Lung (tissue), 12 donors: ENCODE measurements around the gene FGB. TPM values are rescaled to one million over a fixed set of nuclear protein-coding genes. Genes with fewer than 3 reads are reported as not detected.

Experiments used
- ATAC-seq: fragments of 200-7000 bp; cut with Tn5 transposase; one replicate; pipeline ENCODE4 v1.9.1; 2020; ENCODE audit warnings: moderate number of reproducible peaks; ENCODE audit not compliant: insufficient read depth, low FRiP score
- DNase-seq, 3 donors: peaks; one replicate each; pipeline ENCODE4 v3.0.0-alpha.2; 2013 to 2017
- H3K27ac ChIP-seq, 2 donors: one replicate each; pipeline ENCODE4 v1.5.1; 2013; ENCODE audit warnings: mild to moderate bottlenecking in 2 of 2, moderate library complexity in 2 of 2, control low read depth in 1 of 2, inconsistent platforms in 1 of 2, low read depth in 1 of 2, low read length in 1 of 2
- H3K27me3 ChIP-seq, 3 donors: one replicate each; pipeline ENCODE4 v1.5.1; 2013; ENCODE audit warnings: low read length in 2 of 3; ENCODE audit not compliant: control insufficient read depth in 3 of 3, insufficient read depth in 3 of 3
- H3K36me3 ChIP-seq, 4 donors: one replicate each; pipeline ENCODE4 v1.5.1; 2013; ENCODE audit warnings: low read length in 4 of 4, mild to moderate bottlenecking in 1 of 4, moderate library complexity in 1 of 4; ENCODE audit not compliant: control insufficient read depth in 4 of 4, insufficient read depth in 4 of 4
- H3K4me1 ChIP-seq, 5 donors: one replicate each; pipeline ENCODE4 v1.5.1; 2013; ENCODE audit warnings: low read length in 5 of 5, mild to moderate bottlenecking in 2 of 5, moderate library complexity in 1 of 5; ENCODE audit not compliant: control insufficient read depth in 5 of 5, insufficient read depth in 5 of 5
- H3K4me3 ChIP-seq: one replicate; pipeline ENCODE4 v1.5.1; 2013; ENCODE audit warnings: mild to moderate bottlenecking, control low read depth, moderate library complexity
- H3K9ac ChIP-seq, 2 donors: one replicate each; pipeline ENCODE4 v1.5.1; 2013; ENCODE audit warnings: low read length in 2 of 2, control low read depth in 1 of 2; ENCODE audit not compliant: insufficient read depth in 1 of 2
- H3K9me3 ChIP-seq, 4 donors: one replicate each; pipeline ENCODE4 v1.5.1; 2013; ENCODE audit warnings: low read length in 3 of 4, mild to moderate bottlenecking in 1 of 4, moderate library complexity in 1 of 4; ENCODE audit not compliant: control insufficient read depth in 4 of 4, insufficient read depth in 3 of 4
- WGBS, 2 donors: extraction: QIAGEN DNeasy Blood & Tissue Kit; methylation state at CpG; one replicate each; pipeline ENCODE4 v1.1.7; 2013; 5-methylcytosine and 5-hydroxymethylcytosine counted together
- polyA plus RNA-seq, 2 donors: library from polyadenylated mRNA; stranded (reverse); fragments of 200-250 nt; gene quantifications; one replicate each; pipeline ENCODE4 v1.2.1, GENCODE V29; 2013
- total RNA-seq, 2 donors: library from RNA; depleted of rRNA in 1 of 2; stranded (reverse); fragments of >200 nt in 1 of 2; gene quantifications; one replicate each; pipeline ENCODE4 v1.2.1, GENCODE V29; 2014 to 2021
- TF ChIP-seq, protein P1 (sequence below): IDR thresholded peaks from 2 replicates; pipeline ENCODE4 v1.5.1; 2012; ENCODE audit warnings: mild to moderate bottlenecking; ENCODE audit errors: control extremely low read depth, extremely low read depth
- donor health status: control.
- donor health status: control.
- donor health status: Bipolar disorder and iron deficiency.
- donor health status: healthy.
- donor health status: DM: yes; HTN: yes; CAD: no.

FGB gene
- total and polyA plus RNA-seq, 4 donors, result 0.28 to 1.8 (median 0.34) TPM

DNA sequence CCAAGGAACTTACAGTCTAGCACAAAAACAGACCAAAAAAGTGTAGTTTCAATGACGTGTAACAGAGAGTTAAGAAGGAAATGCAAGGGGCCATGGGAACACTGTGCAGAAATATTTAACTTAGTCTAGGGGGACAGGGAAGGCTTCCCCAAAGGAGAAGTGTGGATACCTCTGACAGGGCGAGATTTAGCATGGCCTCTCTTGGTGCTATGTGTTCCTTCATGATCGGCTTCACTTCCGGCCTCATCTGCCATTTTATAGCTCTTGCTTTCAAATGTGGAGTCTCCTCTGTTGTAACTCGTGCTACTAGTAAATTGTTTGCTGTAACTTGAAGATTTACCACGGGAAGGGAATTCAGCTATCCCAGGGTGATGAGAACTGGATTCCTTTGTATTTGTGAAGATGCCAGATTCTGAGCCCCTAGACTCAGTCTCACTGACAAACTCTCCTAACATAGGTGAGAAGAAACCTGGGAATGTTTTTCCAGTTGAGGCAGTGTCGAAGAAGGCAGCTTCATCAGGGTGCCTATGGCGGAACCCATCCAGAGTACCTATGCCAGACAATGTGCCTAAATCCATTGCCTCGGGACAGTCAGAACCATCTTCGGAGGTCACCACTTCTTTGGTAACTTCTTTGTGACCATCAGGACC lies 22.7 kb downstream of the FGB start:
- Histone ChIP-seq H3K4me1 (no peaks in the 10 kb centered on the region), H3K4me3 (no peak overlapping the region), H3K9ac (no peak overlapping the region), H3K27me3 (peaks cover 0 to 4% (median 0%) of the 10 kb centered on the region in 3 donors), H3K9me3 (no peaks in the 10 kb centered on the region), H3K36me3 (no peaks in the 10 kb centered on the region), H3K27ac (no peak overlapping the region)
- ATAC-seq (no peak), DNase-seq (no peak)
- TF ChIP-seq, protein P1, sequence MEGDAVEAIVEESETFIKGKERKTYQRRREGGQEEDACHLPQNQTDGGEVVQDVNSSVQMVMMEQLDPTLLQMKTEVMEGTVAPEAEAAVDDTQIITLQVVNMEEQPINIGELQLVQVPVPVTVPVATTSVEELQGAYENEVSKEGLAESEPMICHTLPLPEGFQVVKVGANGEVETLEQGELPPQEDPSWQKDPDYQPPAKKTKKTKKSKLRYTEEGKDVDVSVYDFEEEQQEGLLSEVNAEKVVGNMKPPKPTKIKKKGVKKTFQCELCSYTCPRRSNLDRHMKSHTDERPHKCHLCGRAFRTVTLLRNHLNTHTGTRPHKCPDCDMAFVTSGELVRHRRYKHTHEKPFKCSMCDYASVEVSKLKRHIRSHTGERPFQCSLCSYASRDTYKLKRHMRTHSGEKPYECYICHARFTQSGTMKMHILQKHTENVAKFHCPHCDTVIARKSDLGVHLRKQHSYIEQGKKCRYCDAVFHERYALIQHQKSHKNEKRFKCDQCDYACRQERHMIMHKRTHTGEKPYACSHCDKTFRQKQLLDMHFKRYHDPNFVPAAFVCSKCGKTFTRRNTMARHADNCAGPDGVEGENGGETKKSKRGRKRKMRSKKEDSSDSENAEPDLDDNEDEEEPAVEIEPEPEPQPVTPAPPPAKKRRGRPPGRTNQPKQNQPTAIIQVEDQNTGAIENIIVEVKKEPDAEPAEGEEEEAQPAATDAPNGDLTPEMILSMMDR, result no peak
- 90 to 96% methylated on average over 10 of the region's 10 CpGs for WGBS, 2 donors

DNA sequence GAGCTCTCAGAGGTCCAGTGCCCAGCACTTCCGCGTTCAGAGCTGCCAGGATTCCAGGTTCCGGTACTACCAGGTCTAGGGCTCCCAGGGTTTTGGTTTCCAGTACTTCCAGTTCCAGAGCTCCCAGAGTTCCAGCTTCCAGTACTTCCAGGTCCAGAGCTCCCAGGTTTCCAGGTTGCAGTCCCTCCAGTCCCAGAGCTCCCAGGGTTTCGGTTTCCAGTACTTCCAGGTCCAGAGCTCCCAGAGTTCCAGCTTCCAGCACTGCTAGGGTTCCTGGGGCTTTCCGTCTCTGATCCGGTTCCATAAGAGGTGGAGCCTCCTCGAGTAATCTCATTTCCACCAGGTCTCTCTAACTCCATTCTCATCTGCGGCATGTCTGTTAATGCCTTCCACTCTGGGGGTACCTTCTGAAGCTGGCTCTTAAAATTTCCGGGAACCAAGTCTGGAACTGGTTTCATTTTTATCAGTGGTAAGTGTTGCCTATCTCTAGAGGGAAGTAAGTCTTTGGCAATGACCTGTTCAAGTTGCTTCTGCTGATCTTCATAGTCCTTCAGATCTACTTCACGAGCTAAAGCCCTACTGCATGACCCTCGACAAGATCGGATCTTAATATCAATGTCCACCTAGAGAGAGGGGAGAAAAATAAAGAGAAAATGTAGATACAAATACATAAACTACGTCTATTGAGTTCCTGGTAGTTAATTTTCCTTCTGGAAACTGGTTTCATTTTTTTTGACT lies 23.7 kb downstream of the FGB start:
- no peak overlapping the region for H3K9ac ChIP-seq
- H3K36me3 ChIP-seq, result no peaks in the 10 kb centered on the region
- WGBS, 2 donors, result 92 to 96% methylated on average over 13 of the region's 13 CpGs

DNA sequence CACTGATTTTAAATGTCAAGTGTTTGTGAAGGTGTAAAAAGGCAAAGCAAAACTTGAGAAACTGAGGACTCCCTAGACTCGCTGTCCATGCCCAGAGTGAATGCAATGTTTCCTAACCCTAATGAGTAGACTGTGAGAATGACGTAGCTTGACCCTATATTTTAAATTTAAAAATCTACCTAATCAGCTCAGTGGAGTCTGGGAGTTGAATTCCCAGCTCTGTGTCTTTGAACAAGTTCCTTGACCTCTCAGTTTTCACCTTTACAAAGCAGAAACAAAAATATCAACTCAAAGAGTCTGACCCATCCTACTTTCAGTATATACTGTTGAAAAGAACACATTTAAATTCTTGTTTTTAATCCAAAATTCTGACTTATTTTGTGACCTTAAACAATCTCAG lies 25.4 kb downstream of the FGB start:
- no peak for ATAC-seq
- Histone ChIP-seq H3K4me1 (no peaks in the 10 kb centered on the region), H3K9ac (no peak overlapping the region), H3K9me3 (no peaks in the 10 kb centered on the region), H3K36me3 (no peaks in the 10 kb centered on the region), H3K27ac (no peak overlapping the region), H3K27me3 (peaks cover 0 to 4% (median 0%) of the 10 kb centered on the region in 3 donors), H3K4me3 (no peak overlapping the region)
- TF ChIP-seq, protein P1, result no peak
- 88 to 91% methylated on average over 2 of the region's 2 CpGs for WGBS, 2 donors
- no peak for DNase-seq

More for the DNA sequence above, 23.7 kb downstream of the FGB start:
- H3K27ac ChIP-seq, result no peak overlapping the region
- TF ChIP-seq, protein P1, result no peak
- no peak for DNase-seq
- no peak for ATAC-seq
- H3K9me3 ChIP-seq, result no peaks in the 10 kb centered on the region
- H3K4me1 ChIP-seq, result no peaks in the 10 kb centered on the region
- H3K4me3 ChIP-seq, result no peak overlapping the region
- H3K27me3 ChIP-seq, result peaks cover 0 to 4% (median 0%) of the 10 kb centered on the region in 3 donors
